Epithelial cell of proximal tubule (primary cell): Measurements from ENCODE around the gene DUSP28. TPM values are rescaled to one million over a fixed set of nuclear protein-coding genes. Genes with fewer than 3 reads are reported as not detected.
A peak's percentile ranks its signal among the peaks of the same experiment; 100 is the strongest.

Source experiments
- DNase-seq: peaks from one replicate; pipeline ENCODE4 v3.0.0-alpha.2; 2011; ENCODE audit warnings: low read depth
- H3K4me3 ChIP-seq: 2 replicates; pipeline ENCODE4 v1.5.1; 2011; ENCODE audit warnings: low read depth, mild to moderate bottlenecking, low read length
- CTCF ChIP-seq: conservative IDR thresholded peaks from 2 replicates; pipeline ENCODE4 v1.5.1; 2012; ENCODE audit warnings: low read depth, mild to moderate bottlenecking, low read length
- total RNA-seq: library from RNA; depleted of rRNA; stranded (reverse); fragments of >200 nt; gene quantifications from 2 replicates; pipeline ENCODE4 v1.2.3, GENCODE V29; 2015

The DUSP28 gene
- total RNA-seq, 1 donor from 2014 or later = 6.3 TPM

- H3K4me3 ChIP-seq = peak overlapping the region; percentile 59
- peak; percentile 61 for TF ChIP-seq CTCF
- DNase-seq = no peak
Observed at GRCh38 chr2:240556553-240557100, 3.5 kb upstream of the DUSP28 start.

- DNase-seq = no peak
- no peak for TF ChIP-seq CTCF
- peak overlapping the region; percentile 59 for H3K4me3 ChIP-seq
Observed at GRCh38 chr2:240557101-240557751, 2.9 kb upstream of the DUSP28 start.

GRCh38 chr2:240557808-240558207 lies 2.3 kb upstream of the DUSP28 start, which contains the start of gene ANKMY1:
TSS of gene ANKMY1 (minus strand) at chr2:240557988. CDS start at chr2:240557335, 653 bp downstream.
- no peak for DNase-seq
- TF ChIP-seq CTCF = no peak
- H3K4me3 ChIP-seq = peak within 1 kb of the TSS; percentile 59

- DNase-seq = no peak
- H3K4me3 ChIP-seq = peak overlapping the region; percentile 59
- TF ChIP-seq CTCF = no peak
Observed at GRCh38 chr2:240558236-240558761, 1.9 kb upstream of the DUSP28 start.

GRCh38 chr2:240559286-240559685 lies 871 bp upstream of the DUSP28 start:
- DNase-seq = no peak
- TF ChIP-seq CTCF = no peak
- H3K4me3 ChIP-seq = peak overlapping the region; percentile 85

- peak; percentile 72 for DNase-seq
- peak; percentile 27 for TF ChIP-seq CTCF
- H3K4me3 ChIP-seq = peak overlapping the region; percentile 85
Observed at GRCh38 chr2:240560480-240561324, 545 bp downstream of the DUSP28 start.
